GM19463 (cell line): Measurements from ENCODE around the gene NUDT4B.
"Not testable (repeated sequence)": the region's sequence is repeated elsewhere in the genome, so short reads cannot be mapped to it uniquely, and the experiment has no call there.

Experiments
- ATAC-seq: cut with Tn5 transposase; IDR thresholded peaks from one replicate; pipeline ENCODE4 v1.9.1; 2021; ENCODE audit warnings: mild to moderate bottlenecking, moderate library complexity; ENCODE audit not compliant: unreplicated experiment

The NUDT4B gene

GRCh38 chr1:148735538-148735937 is 13.0 kb upstream of the NUDT4B start:
- ATAC-seq: peak; percentile 66

GRCh38 chr1:148738667-148739066 is 9.9 kb upstream of the NUDT4B start:
- not testable (repeated sequence) for ATAC-seq

- ATAC-seq: not testable (repeated sequence)
Observed at GRCh38 chr1:148743200-148743599, 5.4 kb upstream of the NUDT4B start.

GRCh38 chr1:148743726-148744720 is 4.6 kb upstream of the NUDT4B start:
- ATAC-seq: not testable (repeated sequence)

GRCh38 chr1:148749335-148749681 is 734 bp downstream of the NUDT4B start:
- peak; percentile 91 for ATAC-seq

GRCh38 chr1:148756231-148756630 is 7.7 kb downstream of the NUDT4B start:
- not testable (repeated sequence) for ATAC-seq

- ATAC-seq: not testable (repeated sequence)
Observed at GRCh38 chr1:148757446-148757845, 8.9 kb downstream of the NUDT4B start.

GRCh38 chr1:148758412-148758811 is 9.8 kb downstream of the NUDT4B start:
- ATAC-seq: peak; percentile 99

GRCh38 chr1:148758925-148759324 is 10.4 kb downstream of the NUDT4B start:
- ATAC-seq: not testable (repeated sequence)

GRCh38 chr1:148759749-148760148 is 11.2 kb downstream of the NUDT4B start:
- not testable (repeated sequence) for ATAC-seq

- not testable (repeated sequence) for ATAC-seq
Observed at GRCh38 chr1:148760206-148760605, 11.6 kb downstream of the NUDT4B start.

- not testable (repeated sequence) for ATAC-seq
Observed at GRCh38 chr1:148761360-148761759, 12.8 kb downstream of the NUDT4B start.

GRCh38 chr1:148765238-148766019 is 16.9 kb downstream of the NUDT4B start:
- ATAC-seq: not testable (repeated sequence)

- ATAC-seq: not testable (repeated sequence)
Observed at GRCh38 chr1:148768541-148768940, 20.0 kb downstream of the NUDT4B start.

GRCh38 chr1:148769495-148769894 is 20.9 kb downstream of the NUDT4B start:
- not testable (repeated sequence) for ATAC-seq

- ATAC-seq: not testable (repeated sequence)
Observed at GRCh38 chr1:148773690-148774089, 25.1 kb downstream of the NUDT4B start.

GRCh38 chr1:148774102-148774501 is 25.5 kb downstream of the NUDT4B start:
- ATAC-seq: not testable (repeated sequence)

- not testable (repeated sequence) for ATAC-seq
Observed at GRCh38 chr1:148775263-148775662, 26.7 kb downstream of the NUDT4B start.

- ATAC-seq: not testable (repeated sequence)
Observed at GRCh38 chr1:148777649-148778048, 29.1 kb downstream of the NUDT4B start.

- ATAC-seq: not testable (repeated sequence)
Observed at GRCh38 chr1:148780404-148780803, 31.8 kb downstream of the NUDT4B start.

GRCh38 chr1:148791543-148792099 is 43.0 kb downstream of the NUDT4B start:
- ATAC-seq: not testable (repeated sequence)
